AG04449 (cell line): ENCODE measurements around the gene XYLT1.

Experiments
- CTCF ChIA-PET: fragments of 350-600 bp; formaldehyde crosslinking; extraction: SDS; loops from one replicate; lab custom pipeline; 2021; ENCODE audit warnings: antibody characterized with exemption; lab: Yijun Ruan, JAX
- POLR2A ChIA-PET: fragments of 400-600, 350-600 bp; formaldehyde crosslinking; extraction: SDS; loops from one replicate; lab custom pipeline; 2020; ENCODE audit warnings: antibody characterized with exemption, inconsistent platforms; lab: Yijun Ruan, JAX
- DNase-seq: peaks from one replicate; pipeline ENCODE4 v3.0.0-alpha.2; 2010; ENCODE audit warnings: low read depth, low spot score
- H3K4me3 ChIP-seq: 2 replicates; pipeline ENCODE4 v1.5.1; 2011; ENCODE audit warnings: low read depth, mild to moderate bottlenecking, control low read depth, low read length
- CTCF ChIP-seq: IDR thresholded peaks from one replicate; pipeline ENCODE4 v1.5.1; 2011; ENCODE audit warnings: mild to moderate bottlenecking, moderate library complexity, low read length, control low read depth, inconsistent platforms; ENCODE audit not compliant: insufficient read depth; ENCODE audit errors: missing control alignments

The XYLT1 gene

GRCh38 chr16:17063201-17064139, 407.3 kb downstream of the XYLT1 start:
- CTCF ChIA-PET, result no interaction called here
- no peak for TF ChIP-seq CTCF
- POLR2A ChIA-PET, result no interaction called here
- DNase-seq, result no peak
- H3K4me3 ChIP-seq, result no peak overlapping the region

- CTCF ChIA-PET, result no interaction called here
- no peak overlapping the region for H3K4me3 ChIP-seq
- DNase-seq, result no peak
- POLR2A ChIA-PET, result no interaction called here
- no peak for TF ChIP-seq CTCF
Observed at GRCh38 chr16:17062676-17063075, 408.1 kb downstream of the XYLT1 start.

GRCh38 chr16:17061326-17061725, 409.4 kb downstream of the XYLT1 start:
- POLR2A ChIA-PET, result no interaction called here
- CTCF ChIA-PET, result no interaction called here
- no peak for TF ChIP-seq CTCF
- no peak for DNase-seq
- no peak overlapping the region for H3K4me3 ChIP-seq

GRCh38 chr16:17058471-17058870, 412.3 kb downstream of the XYLT1 start:
- no peak for TF ChIP-seq CTCF
- no peak overlapping the region for H3K4me3 ChIP-seq
- ChIA-PET CTCF (no interaction called here), POLR2A (no interaction called here)
- no peak for DNase-seq

GRCh38 chr16:17056666-17057065, 414.1 kb downstream of the XYLT1 start:
- ChIA-PET CTCF (no interaction called here), POLR2A (no interaction called here)
- H3K4me3 ChIP-seq, result no peak overlapping the region
- DNase-seq, result no peak
- no peak for TF ChIP-seq CTCF

GRCh38 chr16:17053536-17054160, 417.1 kb downstream of the XYLT1 start:
- no peak for TF ChIP-seq CTCF
- ChIA-PET CTCF (no interaction called here), POLR2A (no interaction called here)
- DNase-seq, result no peak
- no peak overlapping the region for H3K4me3 ChIP-seq
